ENCODE results near the gene ELF1.

DNA sequence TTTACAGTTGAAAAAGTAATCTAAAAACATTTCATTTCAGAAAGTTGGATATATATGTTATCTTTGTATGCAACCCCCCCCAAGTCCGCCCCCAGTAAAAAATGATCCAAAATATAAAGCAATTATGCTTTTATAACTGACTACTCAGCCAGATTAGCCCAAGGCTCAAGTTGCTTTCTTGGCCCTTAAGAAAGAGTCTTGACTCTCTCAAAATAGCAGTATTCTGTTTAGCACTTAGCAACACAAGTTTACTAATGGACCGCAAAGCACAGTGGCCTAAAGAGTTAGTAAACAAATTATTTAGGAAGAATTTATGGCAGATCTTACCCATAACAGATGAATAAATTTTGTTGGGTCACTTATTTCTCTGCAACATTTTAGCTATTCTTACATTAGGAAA is 86.9 kb downstream of the ELF1 start:
- TF ChIP-seq POLR2AphosphoS5 (IDR thresholded peaks at IDR 0.05; ENCODE audit: borderline replicate concordance, low read depth, low read length), result no peak
- TF ChIP-seq EZH2 (IDR thresholded peaks at IDR 0.05), result no peak
- TF ChIP-seq FOXP2 (optimal IDR thresholded peaks at IDR 0.05; ENCODE audit: control extremely low read depth, extremely low read length, insufficient read depth), result no peak
